Stomach (tissue), 4 donors: Measurements from ENCODE around the gene PACC1.

ENCODE experiments used
- POLR2AphosphoS5 ChIP-seq, 3 donors: sonication (generic); formaldehyde crosslinking; IDR thresholded peaks; one replicate each; pipeline ENCODE4 v1.6.1; 2016; ENCODE audit warnings: antibody characterized with exemption in 3 of 3
- TF ChIP-seq, protein P1 (sequence below), 7 experiments: fragments of 450-650 bp in 4 of 7; fragments of 200-600 bp in 3 of 7; sonication (generic) in 3 of 7; IDR thresholded peaks; one replicate each; pipeline ENCODE4 v1.5.1; 2016 to 2019; ENCODE audit warnings: antibody characterized with exemption in 7 of 7, control low read depth in 2 of 7, mild to moderate bottlenecking in 1 of 7

DNA sequence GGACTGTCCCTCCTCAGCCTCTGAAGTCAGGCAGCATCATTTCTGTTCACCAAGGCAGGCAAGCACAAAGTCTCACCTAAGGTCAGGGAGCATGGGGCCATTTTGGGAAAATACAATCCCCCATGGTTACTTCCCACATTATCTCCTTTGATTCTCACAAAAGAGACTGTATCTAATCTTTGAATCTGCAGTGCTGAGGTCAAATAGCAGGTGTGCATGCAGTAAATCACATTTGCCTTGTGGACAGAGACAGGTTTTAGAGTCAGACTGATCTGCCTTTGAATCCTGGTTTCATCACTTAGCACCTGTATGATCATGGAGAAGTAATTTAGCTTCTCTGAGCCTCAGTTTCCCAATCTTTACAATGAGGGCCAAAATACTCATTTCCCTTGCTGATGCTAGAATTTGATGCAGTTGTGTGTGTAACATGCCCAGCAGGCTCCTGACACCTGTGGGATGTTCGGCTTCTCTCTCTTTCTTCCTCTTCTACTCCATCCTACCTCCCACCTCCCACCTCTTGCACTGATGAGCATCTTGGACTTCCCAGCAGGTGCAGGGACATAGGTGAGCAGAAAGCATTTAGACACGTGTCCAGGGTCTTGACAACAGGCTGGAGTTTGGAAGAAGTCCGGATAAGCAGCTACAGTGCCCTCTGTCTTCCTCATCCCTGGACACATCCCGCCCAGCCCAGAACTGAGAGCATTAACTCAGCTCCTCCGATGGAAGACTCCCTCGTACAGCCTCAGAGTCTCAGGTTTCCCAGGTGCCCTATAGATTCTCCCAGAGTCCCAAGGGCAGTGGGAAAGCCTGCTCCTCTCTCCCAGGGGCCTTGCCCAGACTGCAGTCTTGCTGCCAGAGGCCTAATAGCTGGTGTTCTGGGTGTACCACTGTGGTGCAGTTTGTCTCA is 37.0 kb upstream of the PACC1 start:
- no peak for TF ChIP-seq POLR2AphosphoS5 (IDR thresholded peaks at IDR 0.05)
- TF ChIP-seq, protein P1, sequence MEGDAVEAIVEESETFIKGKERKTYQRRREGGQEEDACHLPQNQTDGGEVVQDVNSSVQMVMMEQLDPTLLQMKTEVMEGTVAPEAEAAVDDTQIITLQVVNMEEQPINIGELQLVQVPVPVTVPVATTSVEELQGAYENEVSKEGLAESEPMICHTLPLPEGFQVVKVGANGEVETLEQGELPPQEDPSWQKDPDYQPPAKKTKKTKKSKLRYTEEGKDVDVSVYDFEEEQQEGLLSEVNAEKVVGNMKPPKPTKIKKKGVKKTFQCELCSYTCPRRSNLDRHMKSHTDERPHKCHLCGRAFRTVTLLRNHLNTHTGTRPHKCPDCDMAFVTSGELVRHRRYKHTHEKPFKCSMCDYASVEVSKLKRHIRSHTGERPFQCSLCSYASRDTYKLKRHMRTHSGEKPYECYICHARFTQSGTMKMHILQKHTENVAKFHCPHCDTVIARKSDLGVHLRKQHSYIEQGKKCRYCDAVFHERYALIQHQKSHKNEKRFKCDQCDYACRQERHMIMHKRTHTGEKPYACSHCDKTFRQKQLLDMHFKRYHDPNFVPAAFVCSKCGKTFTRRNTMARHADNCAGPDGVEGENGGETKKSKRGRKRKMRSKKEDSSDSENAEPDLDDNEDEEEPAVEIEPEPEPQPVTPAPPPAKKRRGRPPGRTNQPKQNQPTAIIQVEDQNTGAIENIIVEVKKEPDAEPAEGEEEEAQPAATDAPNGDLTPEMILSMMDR (IDR thresholded peaks at IDR 0.05): no peak
